GM12878 (cell line): ENCODE results near the gene VPS18. TPM values are rescaled to one million over a fixed set of nuclear protein-coding genes. Genes with fewer than 3 reads are reported as not detected.
A peak's percentile ranks its signal among the peaks of the same experiment; 100 is the strongest.

ENCODE experiments used
- ATAC-seq: fragments of 200-7000 bp; cut with Tn5 transposase; 3 replicates; pipeline ENCODE4 v1.9.1; 2020; ENCODE audit warnings: mild to moderate bottlenecking, moderate library complexity
- BruUV-seq: library from RNA; stranded (reverse); fragments of 400-500 nt; replicated peaks from 2 replicates; lab custom pipeline; 2021; lab: Mats Ljungman, UMichigan
- CTCF ChIA-PET: fragments of 300-600 bp; sonication (Branson Sonifier 250); formaldehyde crosslinking; extraction: SDS; loops from one replicate; lab custom pipeline; 2021; ENCODE audit warnings: inconsistent platforms; lab: Yijun Ruan, JAX
- POLR2A ChIA-PET: fragments of 350-600 bp; formaldehyde crosslinking; extraction: SDS; loops from one replicate; lab custom pipeline; 2021; ENCODE audit warnings: inconsistent platforms; lab: Charles Lee
- RAD21 ChIA-PET: fragments of 300-600 bp; sonication (Branson Sonifier 250); formaldehyde crosslinking; loops from one replicate; lab custom pipeline; 2023; ENCODE audit warnings: antibody characterized with exemption; ENCODE audit not compliant: unreplicated experiment; lab: Charles Lee
- SMC1A ChIA-PET: fragments of 300-600 bp; sonication (Branson Sonifier 250); formaldehyde crosslinking; loops from one replicate; lab custom pipeline; 2023; ENCODE audit not compliant: unreplicated experiment, uncharacterized antibody; lab: Charles Lee
- DNase-seq: peaks from one replicate; pipeline ENCODE4 v3.0.0-alpha.2; 2011; ENCODE audit warnings: low read depth, low spot score
- FAIRE-seq: peaks from 3 replicates; lab custom pipeline; 2011; peaks lifted over from hg19 to GRCh38; lab: Jason Lieb, UNC
- H2AFZ ChIP-seq: 2 replicates; pipeline ENCODE4 v1.6.0; 2011; ENCODE audit warnings: low read depth, low read length, control low read depth; ENCODE audit not compliant: control insufficient read depth
- H3K27ac ChIP-seq: 2 replicates; pipeline ENCODE4 v1.5.1; 2011; ENCODE audit warnings: control low read depth; ENCODE audit not compliant: control insufficient read depth, insufficient read depth
- H3K27me3 ChIP-seq, 2 experiments: replicated peaks in 1 of 2; 2 replicates each; pipeline versions ENCODE4 v1.6.0 to v1.6.1; 2011; ENCODE audit warnings: low read length in 1 of 2; ENCODE audit not compliant: control insufficient read depth in 2 of 2, insufficient read depth in 2 of 2
- H3K36me3 ChIP-seq, 2 experiments: 2 replicates each; pipeline ENCODE4 v1.5.1; 2011; ENCODE audit warnings: low read length in 1 of 2; ENCODE audit not compliant: control insufficient read depth in 2 of 2, insufficient read depth in 2 of 2
- H3K4me1 ChIP-seq: 2 replicates; pipeline ENCODE4 v1.6.1; 2011; ENCODE audit warnings: mild to moderate bottlenecking, low read length, moderate library complexity, mixed read lengths; ENCODE audit not compliant: control insufficient read depth, insufficient read depth
- H3K4me2 ChIP-seq: 2 replicates; pipeline ENCODE4 v1.6.0; 2011; ENCODE audit warnings: control low read depth; ENCODE audit not compliant: control insufficient read depth, insufficient read depth
- H3K4me3 ChIP-seq: fragments of 200-600 bp; sonication (generic); 2 replicates; pipeline ENCODE4 v1.5.1; 2016
- H3K79me2 ChIP-seq: 2 replicates; pipeline ENCODE4 v1.6.0; 2011; ENCODE audit warnings: low read length; ENCODE audit not compliant: control insufficient read depth, insufficient read depth
- H3K9ac ChIP-seq: 2 replicates; pipeline ENCODE4 v1.8.0; 2011; ENCODE audit warnings: low read length, control low read depth, mixed read lengths; ENCODE audit not compliant: control insufficient read depth, insufficient read depth
- H3K9me3 ChIP-seq: replicated peaks from 3 replicates; pipeline ENCODE4 v1.5.1; 2011; ENCODE audit warnings: mild to moderate bottlenecking, low read length; ENCODE audit not compliant: control insufficient read depth, insufficient read depth
- H4K20me1 ChIP-seq: 2 replicates; pipeline ENCODE4 v1.6.0; 2011; ENCODE audit not compliant: control insufficient read depth, insufficient read depth
- BHLHE40 ChIP-seq, 2 experiments: fragments of 450-650 bp in 1 of 2; IDR thresholded peaks; 2 replicates each; pipeline ENCODE4 v1.6.1; 2011 to 2017; ENCODE audit warnings: low read depth in 2 of 2, borderline replicate concordance in 1 of 2, improper control_type of control experiment in 1 of 2, low read length in 1 of 2, mild to moderate bottlenecking in 1 of 2
- BMI1 ChIP-seq: fragments of 450-650 bp; IDR thresholded peaks from 2 replicates; pipeline ENCODE4 v1.6.1; 2016; ENCODE audit warnings: mild to moderate bottlenecking, moderate library complexity, borderline replicate concordance
- CHD2 ChIP-seq: IDR thresholded peaks from 2 replicates; pipeline ENCODE4 v1.6.1; 2011; ENCODE audit warnings: low read depth, low read length, improper control_type of control experiment, borderline replicate concordance
- EED ChIP-seq: sonication (generic); IDR thresholded peaks from 2 replicates; pipeline ENCODE4 v1.6.1; 2016; ENCODE audit warnings: antibody characterized with exemption, low read depth
- HDAC2 ChIP-seq: fragments of 200-600 bp; sonication (generic); IDR thresholded peaks from 2 replicates; pipeline ENCODE4 v1.6.1; 2017
- IKZF2 ChIP-seq, 2 experiments: fragments of 450-650 bp; IDR thresholded peaks; 2 replicates each; pipeline ENCODE4 v1.6.1; 2017; ENCODE audit warnings: mild to moderate bottlenecking in 2 of 2, moderate library complexity in 2 of 2
- KAT2A ChIP-seq: conservative IDR thresholded peaks from 2 replicates; pipeline ENCODE4 v1.6.1; 2011; ENCODE audit warnings: low read depth, low read length; ENCODE audit not compliant: control insufficient read depth
- MEF2B ChIP-seq: fragments of 450-650 bp; IDR thresholded peaks from 2 replicates; pipeline ENCODE4 v1.6.1; 2018; ENCODE audit warnings: mild to moderate bottlenecking, moderate library complexity; ENCODE audit not compliant: partially characterized antibody, poor library complexity, severe bottlenecking
- MLLT1 ChIP-seq: fragments of 450-650 bp; IDR thresholded peaks from 2 replicates; pipeline ENCODE4 v1.6.1; 2016; ENCODE audit warnings: mild to moderate bottlenecking
- NR2F1 ChIP-seq: fragments of 450-650 bp; conservative IDR thresholded peaks from 2 replicates; pipeline ENCODE4 v1.6.1; 2017; ENCODE audit warnings: mild to moderate bottlenecking
- RELB ChIP-seq: fragments of 450-650 bp; IDR thresholded peaks from 2 replicates; pipeline ENCODE4 v1.6.1; 2017; ENCODE audit warnings: low read depth, mild to moderate bottlenecking, moderate library complexity
- RFX5 ChIP-seq: IDR thresholded peaks from 2 replicates; pipeline ENCODE4 v1.6.1; 2011; ENCODE audit warnings: low read depth, low read length, improper control_type of control experiment
- SMARCA5 ChIP-seq: fragments of 450-650 bp; IDR thresholded peaks from 2 replicates; pipeline ENCODE4 v1.6.1; 2017; ENCODE audit warnings: mild to moderate bottlenecking
- WGBS: methylation state at CpG from one replicate; pipeline ENCODE4 v1.1.6; 2016; ENCODE audit warnings: low lambda C conversion rate; ENCODE audit not compliant: insufficient replicate concordance, insufficient coverage; ENCODE audit errors: missing lambda C conversion rate; 5-methylcytosine and 5-hydroxymethylcytosine counted together
- in situ Hi-C: fragments of 300-500 bp; cut with MboI; formaldehyde crosslinking; loops from 9 replicates; pipeline ENCODE4 v1.14.3; 2018; ENCODE audit warnings: mixed read lengths
- intact Hi-C: fragments of 100-400 bp; cut with micrococcal nuclease; formaldehyde crosslinking; loops from one replicate; pipeline ENCODE4 v1.14.2; 2022; ENCODE audit not compliant: unreplicated experiment
- polyA plus RNA-seq, 11 experiments: library from polyadenylated mRNA; depleted of rRNA in 4 of 11; unstranded in 6 of 11; stranded (reverse) in 5 of 11; fragments of >200 nt; fragmentation: Nextera tagmentation in 4 of 11; fragmentation: Illumina TruSeq in 1 of 11; extraction: Ambion mirVana in 4 of 11; extraction: Trizol in 1 of 11; gene quantifications; 1 replicate in 1 of 11; 2 replicates in 10 of 11; pipeline versions ENCODE4 v1.2.1 to v1.2.3, GENCODE V29; 2011 to 2016; ENCODE audit warnings: inconsistent platforms in 2 of 11, missing spikeins in 2 of 11, low read depth in 1 of 11
- total RNA-seq, 4 experiments: library from RNA; depleted of rRNA in 3 of 4; stranded (reverse); fragments of >200 nt in 3 of 4; fragmentation: Illumina TruSeq in 1 of 4; extraction: Trizol in 1 of 4; gene quantifications; 2 replicates each; pipeline versions ENCODE4 v1.2.1 to v1.2.3, GENCODE V29; 2013 to 2021
- TF ChIP-seq, protein P1 (sequence below): fragments of 450-650 bp; IDR thresholded peaks from 2 replicates; pipeline ENCODE4 v1.6.1; 2017; ENCODE audit warnings: borderline replicate concordance

VPS18 gene
- total and polyA plus RNA-seq, 10 of the 15 experiments (the other 5 are each of a cell fraction or from before 2014, with no cell fraction given) = 0.71 to 20.4 (median 10.6) TPM

DNA sequence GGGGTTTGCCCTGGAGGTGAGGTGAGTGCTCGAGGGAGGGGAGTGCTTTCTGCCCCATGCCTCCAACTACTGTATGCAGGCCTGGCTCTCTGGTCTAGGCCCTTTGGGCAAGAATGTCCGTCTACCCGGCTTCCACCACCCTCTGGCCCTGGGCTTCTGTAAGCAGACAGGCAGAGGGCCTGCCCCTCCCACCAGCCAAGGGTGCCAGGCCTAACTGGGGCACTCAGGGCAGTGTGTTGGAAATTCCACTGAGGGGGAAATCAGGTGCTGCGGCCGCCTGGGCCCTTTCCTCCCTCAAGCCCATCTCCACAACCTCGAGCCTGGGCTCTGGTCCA is 44.3 kb downstream of the VPS18 start (continued):
- TF ChIP-seq NR2F1 = no peak
- no peak for TF ChIP-seq RFX5

DNA sequence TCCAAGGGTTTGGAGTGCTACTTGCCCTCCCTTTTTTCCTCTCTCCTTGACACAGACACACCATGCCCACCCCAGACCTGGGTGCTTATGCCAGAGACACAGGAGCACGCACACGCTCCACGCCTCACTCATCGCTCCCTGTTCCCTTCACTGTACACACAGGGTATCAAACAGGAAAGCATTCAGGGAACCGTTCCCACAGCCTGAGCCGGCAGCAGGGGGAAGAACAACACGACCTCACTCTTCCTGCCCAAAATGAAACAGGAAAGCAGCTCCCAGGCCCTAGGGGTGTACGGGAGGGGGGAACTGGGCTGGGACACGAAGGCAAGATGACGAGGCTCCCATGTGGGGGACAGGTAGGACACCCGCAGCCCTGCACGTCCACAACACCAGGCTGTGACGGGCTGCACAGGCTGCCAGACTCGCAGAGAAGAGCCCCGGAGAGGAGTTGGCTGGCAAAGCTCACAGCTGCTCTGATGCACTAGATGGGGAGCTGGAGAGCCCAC is 46.1 kb downstream of the VPS18 start:
- Histone ChIP-seq H3K27me3 (no peaks in the 10 kb centered on the region), H3K4me2 (peak overlapping the region; percentile 58), H3K9ac (peak overlapping the region; percentile 88), H3K79me2 (no peaks in the 10 kb centered on the region), H3K27ac (peak overlapping the region; percentile 81), H3K4me1 (peaks cover 23% of the 10 kb centered on the region), H2AFZ (peak overlapping the region; percentile 76), H3K36me3 (no peaks in the 10 kb centered on the region), H3K4me3 (peak overlapping the region; percentile 66; the same call in 1 of the 2 replicates), H4K20me1 (no peaks in the 10 kb centered on the region), H3K9me3 (no peaks in the 10 kb centered on the region)
- no TSS peak for BruUV-seq
- DNase-seq (peak; percentile 51), ATAC-seq (peak; percentile 35), FAIRE-seq (peak; percentile 18)
- ChIA-PET RAD21 (interaction anchor here (1.0 to 4.1 kb wide), 14 partner anchors 9 to 175 kb away, joined by 3 to 36 read pairs (median 4); partner anchors contain the start of genes DLL4 and INO80), CTCF (interaction anchor here (0.7 to 5.2 kb wide), 19 partner anchors 10 to 340 kb away, joined by 3 to 80 read pairs (median 7); partner anchors contain the start of genes CHAC1, DLL4, RHOV and VPS18), SMC1A (interaction anchor here (0.9 to 4.1 kb wide), 15 partner anchors 9 to 245 kb away, joined by 3 to 28 read pairs (median 5); partner anchors contain the start of gene DLL4), POLR2A (interaction anchor here (1.2 to 3.5 kb wide), 6 partner anchors 9 to 226 kb away, joined by 3 to 20 read pairs (median 8); partner anchors contain the start of genes CHAC1 and DLL4)
- intact Hi-C loops (loop anchor here (5.0 kb wide), 2 partner anchors 33 to 82 kb away; no protein-coding TSS in a partner anchor), in situ Hi-C loops (no loop called here)
- WGBS = 29% methylated on average over 15 of the region's 15 CpGs
- TF ChIP-seq KAT2A = no peak
- no peak for TF ChIP-seq HDAC2
- TF ChIP-seq IKZF2 (IDR thresholded peaks at IDR 0.05) = 0 out of 4 replicates have a peak, but pooled peaks of 1 of the 2 experiments have one; percentile 21
- TF ChIP-seq MEF2B = peak; percentile 71
- TF ChIP-seq BMI1 = no peak
- peak; percentile 70 for TF ChIP-seq EED
- 0 out of 2 replicates have a peak, but pooled peaks have one; percentile 29 for TF ChIP-seq RELB
- no peak for TF ChIP-seq BHLHE40 (IDR thresholded peaks at IDR 0.05; ENCODE audit: borderline replicate concordance in 1 of 2, low read depth in 2 of 2, low read length in 1 of 2)
- no peak for TF ChIP-seq SMARCA5
- TF ChIP-seq, protein P1, sequence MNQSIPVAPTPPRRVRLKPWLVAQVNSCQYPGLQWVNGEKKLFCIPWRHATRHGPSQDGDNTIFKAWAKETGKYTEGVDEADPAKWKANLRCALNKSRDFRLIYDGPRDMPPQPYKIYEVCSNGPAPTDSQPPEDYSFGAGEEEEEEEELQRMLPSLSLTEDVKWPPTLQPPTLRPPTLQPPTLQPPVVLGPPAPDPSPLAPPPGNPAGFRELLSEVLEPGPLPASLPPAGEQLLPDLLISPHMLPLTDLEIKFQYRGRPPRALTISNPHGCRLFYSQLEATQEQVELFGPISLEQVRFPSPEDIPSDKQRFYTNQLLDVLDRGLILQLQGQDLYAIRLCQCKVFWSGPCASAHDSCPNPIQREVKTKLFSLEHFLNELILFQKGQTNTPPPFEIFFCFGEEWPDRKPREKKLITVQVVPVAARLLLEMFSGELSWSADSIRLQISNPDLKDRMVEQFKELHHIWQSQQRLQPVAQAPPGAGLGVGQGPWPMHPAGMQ = no peak
- TF ChIP-seq MLLT1 = peak; percentile 12; the same call in 1 of the 2 replicates
- 0 out of 2 replicates have a peak, but pooled peaks have one; percentile 37 for TF ChIP-seq CHD2
